Stimulated activated CD4-positive, alpha-beta T cell treated with anti-CD3 and anti-CD28 coated beads, Interleukin-4, amount 100 ng/mL, for 48 hours (primary cell): ENCODE data around the gene FOCAD.

Source experiments
- DNase-seq, 2 donors: peaks; one replicate each; pipeline ENCODE4 v3.0.0-alpha.2; 2020; ENCODE audit warnings: low read depth in 2 of 2

The FOCAD gene

GRCh38 chr9:20734275-20734674 is 50.2 kb downstream of the FOCAD start:
- no peak for DNase-seq

- no peak for DNase-seq
Observed at GRCh38 chr9:20740304-20740703, 56.2 kb downstream of the FOCAD start.

DNA sequence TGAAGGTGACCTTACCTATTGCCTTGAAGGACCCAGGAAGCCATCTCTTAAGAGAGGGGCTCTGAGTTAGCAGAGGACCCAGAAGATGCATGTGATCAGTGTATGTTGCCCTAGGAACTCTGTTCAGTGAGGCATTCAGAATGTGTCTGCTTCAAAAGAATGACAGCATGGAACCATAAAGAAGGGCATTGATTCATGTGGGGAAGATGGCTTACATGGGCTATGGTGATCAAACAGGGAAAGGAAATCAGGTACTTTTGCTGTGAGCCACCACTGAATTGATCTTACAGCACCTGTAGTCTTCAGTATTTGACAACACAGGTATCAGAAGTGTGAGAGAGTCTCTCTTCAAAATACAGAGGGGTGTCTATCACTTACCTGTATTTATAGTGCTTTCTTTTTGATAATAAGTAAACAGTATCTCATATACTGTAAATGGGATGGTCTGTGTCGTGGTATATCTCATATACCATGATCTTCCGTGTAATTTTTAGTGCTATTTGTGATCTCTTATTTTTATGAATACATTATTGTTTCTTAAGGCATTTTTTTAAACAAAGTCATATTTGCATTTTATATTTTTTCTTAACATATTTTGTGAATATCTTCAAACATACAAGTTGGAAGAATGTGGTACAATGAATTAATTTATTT is 57.0 kb downstream of the FOCAD start:
- DNase-seq: no peak

- DNase-seq: no peak
Observed at GRCh38 chr9:20742833-20743232, 58.8 kb downstream of the FOCAD start.

DNA sequence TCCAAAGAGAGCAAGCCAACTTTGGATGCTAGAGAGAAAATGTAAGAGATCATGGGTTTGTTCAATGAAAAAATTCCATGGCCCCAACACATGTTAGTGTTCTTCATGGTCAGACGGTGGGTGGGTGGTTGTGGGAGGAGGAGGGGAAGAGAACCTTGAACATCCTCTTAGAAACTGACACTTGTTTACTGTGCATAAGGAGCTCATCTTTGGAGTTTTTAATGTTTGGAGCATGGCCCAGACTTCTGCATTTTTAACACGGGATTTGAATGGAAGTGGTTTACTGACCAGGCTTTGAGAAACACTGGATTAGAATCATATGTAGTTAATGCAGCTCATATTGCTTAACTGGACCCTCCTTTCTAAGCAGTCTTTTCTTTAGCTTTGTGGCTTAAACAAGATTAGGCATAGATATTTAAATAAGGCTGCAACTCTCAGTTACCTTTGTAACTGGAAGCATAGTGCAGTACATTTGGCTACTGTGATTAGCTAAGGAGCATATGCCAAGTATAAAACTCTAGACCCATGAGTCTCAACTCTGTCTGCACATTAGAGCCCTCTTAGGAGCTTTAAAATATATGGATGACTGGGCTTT is 60.1 kb downstream of the FOCAD start:
- DNase-seq: no peak

DNA sequence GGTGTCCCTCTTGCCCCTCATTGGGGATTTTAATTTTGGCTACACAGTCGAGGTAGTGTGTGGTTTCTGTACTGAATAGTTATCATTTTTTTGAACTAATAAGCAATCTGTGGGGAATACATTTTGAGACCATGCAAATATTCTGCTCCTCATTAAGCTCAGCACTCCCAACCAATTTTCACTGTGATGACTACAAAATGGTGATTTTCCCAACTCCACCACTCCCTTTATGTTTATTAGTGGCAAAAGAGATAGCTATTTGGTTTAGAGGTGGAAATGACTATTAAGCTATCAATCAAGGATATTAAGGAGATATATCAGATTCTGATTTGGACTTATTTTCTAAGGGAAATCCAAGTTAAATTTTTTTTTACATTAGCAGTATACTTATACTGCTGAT is 62.9 kb downstream of the FOCAD start:
- no peak for DNase-seq

DNA sequence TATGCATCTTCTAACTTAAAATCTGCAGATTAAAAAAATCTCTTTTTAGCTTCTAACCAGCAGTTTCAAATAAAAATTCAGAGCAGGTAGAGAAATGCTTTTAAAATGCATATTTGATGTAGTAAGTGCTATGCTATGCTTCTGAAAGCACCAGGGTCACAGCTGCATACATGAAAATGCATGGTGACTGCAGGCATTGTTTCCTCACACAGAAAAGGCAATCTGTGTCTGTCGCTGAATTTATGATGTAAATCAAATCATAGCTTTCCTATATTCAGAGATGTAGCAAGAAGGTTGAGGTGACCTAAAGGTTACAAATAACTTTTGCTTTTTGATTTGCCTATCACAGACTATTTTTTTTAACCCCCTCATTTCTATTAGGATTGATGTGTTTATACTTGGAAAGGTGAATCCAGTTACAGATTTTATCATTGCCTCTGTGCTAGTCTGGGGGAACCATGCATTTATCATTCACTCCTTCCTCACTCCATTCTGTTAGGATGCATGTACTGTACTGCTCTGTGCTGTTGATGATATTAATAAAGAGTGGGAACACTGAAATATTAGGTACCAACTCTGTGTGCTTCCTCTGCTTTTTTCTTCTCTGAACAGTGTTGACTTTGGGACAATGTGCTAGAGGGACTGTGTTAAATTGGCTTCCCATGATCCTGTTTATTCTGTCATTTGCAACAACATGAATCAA is 65.6 kb downstream of the FOCAD start:
- DNase-seq: no peak

DNA sequence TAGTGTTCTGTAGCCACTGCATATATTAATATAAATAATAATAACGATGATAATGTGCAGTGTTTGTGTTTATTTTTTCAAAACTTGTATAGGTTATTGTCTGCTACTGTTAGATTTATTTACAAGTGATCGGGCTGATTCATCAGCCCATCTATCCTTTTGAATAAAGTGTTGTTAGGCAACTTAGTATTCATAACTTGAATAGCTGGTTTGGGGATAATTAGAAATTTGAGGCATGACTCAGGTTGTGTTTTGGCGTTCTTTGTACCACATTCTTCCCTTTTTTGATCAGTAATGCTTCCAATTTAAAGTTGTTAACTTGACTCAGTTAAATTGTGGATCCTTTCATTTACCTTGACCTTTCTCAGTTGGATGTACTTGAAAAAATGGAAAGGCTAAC is 69.7 kb downstream of the FOCAD start:
- DNase-seq: no peak

GRCh38 chr9:20754556-20754955 is 70.5 kb downstream of the FOCAD start:
- DNase-seq: no peak

GRCh38 chr9:20760246-20760891 is 76.3 kb downstream of the FOCAD start:
- no peak for DNase-seq

DNA sequence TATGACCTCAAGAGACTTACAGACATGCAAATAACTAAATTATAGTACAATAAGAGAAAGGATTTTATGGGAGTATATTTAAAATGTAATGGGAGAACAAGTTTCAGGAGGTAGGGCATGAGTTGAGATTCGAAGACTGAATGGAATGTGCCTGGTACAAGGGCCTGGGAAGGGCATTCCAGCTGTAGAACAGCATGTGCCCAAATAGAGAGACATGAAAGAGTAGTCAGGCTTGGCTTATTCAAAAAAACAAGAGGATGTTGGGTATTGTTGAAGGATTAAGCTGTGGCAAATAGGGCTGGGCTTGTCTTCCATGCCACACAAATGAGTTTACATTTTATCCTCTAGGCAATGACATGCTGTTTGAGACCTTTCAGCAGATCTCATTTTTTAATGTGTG is 86.9 kb downstream of the FOCAD start:
- no peak for DNase-seq

- no peak for DNase-seq
Observed at GRCh38 chr9:20771729-20772128, 87.7 kb downstream of the FOCAD start.

GRCh38 chr9:20775683-20776082 is 91.6 kb downstream of the FOCAD start:
- DNase-seq: no peak

DNA sequence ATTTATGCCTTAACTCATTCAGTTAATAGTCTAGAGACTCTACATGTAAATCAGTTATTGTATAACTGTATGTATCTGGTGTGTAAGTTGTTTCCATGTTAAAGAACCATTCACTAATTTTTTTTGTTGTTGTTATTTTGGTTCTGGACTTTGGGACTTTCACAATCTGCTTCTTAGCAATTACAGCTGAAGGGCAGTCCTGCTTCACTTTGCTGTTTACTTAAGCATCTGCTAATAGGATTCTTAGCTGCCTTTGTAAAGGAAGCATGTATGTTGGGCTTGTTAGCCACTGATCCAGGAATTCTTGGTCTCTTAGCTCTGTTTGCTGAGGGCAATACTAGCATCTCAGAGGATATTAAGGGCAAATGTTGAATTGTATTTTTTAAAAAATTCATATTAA is 97.0 kb downstream of the FOCAD start:
- DNase-seq: no peak

DNA sequence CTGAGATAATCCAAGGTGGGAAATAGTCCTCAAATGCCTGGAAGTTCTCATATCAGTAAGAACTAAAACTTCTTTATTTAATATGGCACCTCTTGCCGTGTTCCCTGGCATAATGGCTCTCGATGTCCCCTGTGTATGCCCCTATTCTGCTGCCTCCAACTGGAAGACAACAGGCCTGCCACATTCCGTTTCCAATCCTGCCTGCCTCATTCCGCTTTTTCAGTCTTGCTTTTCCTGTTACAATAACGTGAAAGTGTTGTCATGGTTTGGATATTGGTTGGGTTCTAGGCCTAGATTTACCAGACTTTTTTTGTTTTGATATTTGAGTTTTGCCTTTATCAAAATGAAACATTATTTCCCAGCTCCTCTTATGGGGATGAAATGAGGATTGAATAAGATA is 98.2 kb downstream of the FOCAD start:
- no peak for DNase-seq

DNA sequence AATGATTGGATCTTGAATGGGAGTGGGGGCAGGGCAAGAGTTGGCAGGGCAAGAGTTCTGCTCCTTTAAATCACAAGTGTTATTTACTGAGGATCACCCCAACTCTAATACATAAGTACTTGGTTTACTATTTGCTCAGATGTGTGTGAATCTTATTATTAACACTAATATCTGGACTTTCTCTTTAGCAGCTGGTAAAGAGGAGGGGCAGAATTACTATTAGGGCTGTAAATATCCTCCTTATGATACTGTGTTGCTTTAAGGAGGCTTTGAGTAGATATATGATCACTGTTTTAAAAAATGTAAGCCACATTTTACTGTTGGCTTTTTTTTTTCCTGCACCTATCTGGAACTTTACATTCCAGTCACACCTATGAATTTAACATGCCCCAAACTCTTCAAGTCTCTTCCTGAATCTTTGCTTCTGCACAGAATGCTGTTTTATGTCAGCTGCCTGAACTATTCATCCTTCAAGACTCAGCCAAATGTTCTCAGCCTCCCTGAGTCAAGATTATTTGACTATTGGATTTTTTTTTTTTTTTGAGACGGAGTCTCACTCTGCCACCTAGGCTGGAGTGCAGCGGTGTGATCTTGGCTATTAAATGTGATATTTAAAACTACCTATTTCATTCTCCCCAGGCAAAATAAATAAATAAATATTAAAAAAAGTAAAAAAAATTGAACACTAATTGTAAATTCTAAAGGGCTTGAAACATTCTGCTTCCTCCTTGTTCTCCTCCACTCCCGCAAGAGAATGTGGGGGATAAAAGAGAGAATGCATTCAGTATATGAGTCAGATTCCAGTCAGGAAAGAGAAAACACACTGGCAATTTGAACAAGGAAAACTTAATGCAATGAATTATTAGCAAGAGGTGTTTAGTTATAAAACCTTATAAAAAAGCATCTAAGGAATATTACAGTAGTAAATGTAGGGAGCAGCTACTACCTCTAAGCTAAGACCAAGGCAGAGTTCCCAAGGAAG is 99.3 kb downstream of the FOCAD start:
- no peak for DNase-seq

DNA sequence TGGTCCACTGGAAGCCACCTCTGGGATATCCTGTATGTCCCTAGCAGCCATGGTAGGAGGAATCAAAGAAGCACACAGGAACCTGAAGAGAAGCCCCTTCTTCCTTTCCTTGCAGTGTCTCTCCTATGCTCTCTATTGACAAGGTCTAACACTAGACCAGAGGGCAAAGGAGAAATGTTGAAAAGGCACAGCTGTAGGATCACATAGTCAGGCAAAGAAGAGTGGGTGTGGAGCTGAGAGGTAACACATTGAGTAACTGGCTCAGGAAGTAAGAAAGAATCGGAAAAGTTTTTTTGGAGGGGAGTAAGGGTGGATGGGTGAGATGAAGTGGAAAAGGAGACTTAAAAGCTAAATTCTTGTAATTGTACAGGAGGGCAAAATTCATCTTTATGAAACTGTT is 100.1 kb downstream of the FOCAD start:
- no peak for DNase-seq

DNA sequence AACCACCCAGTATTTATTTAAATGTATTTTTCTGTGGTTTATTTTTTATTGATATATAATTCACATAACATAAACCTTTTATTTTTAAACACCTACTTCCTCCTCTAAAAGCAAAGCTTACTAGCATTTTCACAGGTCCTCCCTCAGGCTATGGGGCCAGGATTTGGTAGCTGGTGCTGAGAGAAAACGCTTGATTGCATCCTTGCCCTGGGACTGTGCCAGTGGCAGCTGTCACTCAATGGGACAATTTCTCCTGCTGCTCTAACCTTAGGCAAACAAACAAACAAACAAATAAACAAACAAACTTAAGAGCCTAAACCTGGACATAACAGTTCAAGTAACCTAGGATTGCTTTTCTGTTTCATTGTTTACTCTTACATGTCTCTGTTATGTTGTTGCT is 102.7 kb downstream of the FOCAD start:
- no peak for DNase-seq

GRCh38 chr9:20788526-20789451 is 104.7 kb downstream of the FOCAD start:
- no peak for DNase-seq

DNA sequence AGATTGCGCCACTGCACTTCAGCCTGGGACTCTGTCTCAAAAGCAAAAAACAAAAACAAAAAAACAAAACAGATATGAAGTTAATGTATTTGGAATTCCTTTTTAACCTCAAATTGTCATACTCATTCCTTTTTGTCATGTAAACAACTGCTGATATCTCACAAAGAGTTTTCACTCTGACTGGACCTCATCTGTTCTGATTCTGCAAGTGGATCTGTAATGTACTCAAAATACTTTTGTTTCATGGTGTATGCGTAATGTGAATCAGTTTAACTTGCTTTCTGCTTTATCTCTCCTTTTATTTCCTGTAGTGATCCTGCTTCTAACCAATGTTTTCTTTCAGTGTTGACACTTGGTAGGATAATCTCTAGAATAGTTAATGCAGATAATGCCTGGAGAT is 106.7 kb downstream of the FOCAD start:
- no peak for DNase-seq

DNA sequence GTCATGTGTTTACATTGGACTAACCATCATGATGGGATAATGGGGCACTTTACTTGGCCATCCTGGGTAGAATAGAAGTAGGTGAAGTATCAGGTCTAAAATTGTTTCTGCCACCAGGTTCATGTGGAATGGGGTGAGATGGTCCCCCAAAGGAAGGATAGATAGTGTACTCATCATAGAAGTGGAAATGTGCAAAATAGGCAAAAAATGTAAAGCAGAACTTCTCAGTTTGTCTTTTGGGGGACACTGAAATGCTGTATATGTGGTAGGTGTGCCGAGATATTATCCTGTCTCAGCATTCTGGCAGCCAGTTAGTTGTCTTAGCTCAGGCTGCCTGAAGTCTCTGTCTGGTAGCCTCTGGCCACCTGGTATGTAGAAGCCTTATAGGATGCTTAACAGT is 107.6 kb downstream of the FOCAD start:
- no peak for DNase-seq
